ENCODE data around the gene MYO1D. TPM values are rescaled to one million over a fixed set of nuclear protein-coding genes. Genes with fewer than 3 reads are reported as not detected.

MYO1D gene
- total RNA-seq, 1 donor from 2014 or later: 36.9 TPM

- TF ChIP-seq CTCF (IDR thresholded peaks at IDR 0.05; ENCODE audit: unreplicated experiment): no peak
- H3K9me3 Mint-ChIP-seq (ENCODE audit: low read depth): no peaks in the 10 kb centered on the region
- DNase-seq (ENCODE audit: low spot score, unreplicated experiment): no peak
- peaks cover 35% of the 10 kb centered on the region for H3K36me3 Mint-ChIP-seq (ENCODE audit: insufficient read depth)
- H3K4me3 Mint-ChIP-seq (ENCODE audit: low read depth): no peak overlapping the region
- H3K4me1 Mint-ChIP-seq (ENCODE audit: low read depth): no peaks in the 10 kb centered on the region
- no peak overlapping the region for H3K27ac Mint-ChIP-seq
- H3K27me3 Mint-ChIP-seq: no peaks in the 10 kb centered on the region
Measured at GRCh38 chr17:32471652-32472051, 405.3 kb downstream of the MYO1D start.

- DNase-seq (ENCODE audit: low spot score, unreplicated experiment): no peak
- Mint-ChIP-seq H3K9me3 (ENCODE audit: low read depth) (no peaks in the 10 kb centered on the region), H3K4me3 (ENCODE audit: low read depth) (no peak overlapping the region), H3K36me3 (ENCODE audit: insufficient read depth) (peaks cover 37% of the 10 kb centered on the region), H3K4me1 (ENCODE audit: low read depth) (no peaks in the 10 kb centered on the region), H3K27ac (no peak overlapping the region), H3K27me3 (no peaks in the 10 kb centered on the region)
- no peak for TF ChIP-seq CTCF (IDR thresholded peaks at IDR 0.05; ENCODE audit: unreplicated experiment)
Measured at GRCh38 chr17:32470405-32471167, 406.3 kb downstream of the MYO1D start.

- Mint-ChIP-seq H3K9me3 (ENCODE audit: low read depth) (no peaks in the 10 kb centered on the region), H3K36me3 (ENCODE audit: insufficient read depth) (peaks cover 33% of the 10 kb centered on the region), H3K4me3 (ENCODE audit: low read depth) (no peak overlapping the region), H3K27me3 (no peaks in the 10 kb centered on the region), H3K27ac (no peak overlapping the region), H3K4me1 (ENCODE audit: low read depth) (no peaks in the 10 kb centered on the region)
- no peak for DNase-seq (ENCODE audit: low spot score, unreplicated experiment)
- no peak for TF ChIP-seq CTCF (IDR thresholded peaks at IDR 0.05; ENCODE audit: unreplicated experiment)
Measured at GRCh38 chr17:32467949-32468348, 409.0 kb downstream of the MYO1D start.

GRCh38 chr17:32464374-32464773, 412.6 kb downstream of the MYO1D start:
- Mint-ChIP-seq H3K4me1 (ENCODE audit: low read depth) (no peaks in the 10 kb centered on the region), H3K36me3 (ENCODE audit: insufficient read depth) (peaks cover 28% of the 10 kb centered on the region), H3K9me3 (ENCODE audit: low read depth) (no peaks in the 10 kb centered on the region), H3K4me3 (ENCODE audit: low read depth) (no peak overlapping the region), H3K27ac (no peak overlapping the region), H3K27me3 (no peaks in the 10 kb centered on the region)
- TF ChIP-seq CTCF (IDR thresholded peaks at IDR 0.05; ENCODE audit: unreplicated experiment): no peak
- DNase-seq (ENCODE audit: low spot score, unreplicated experiment): no peak

GRCh38 chr17:32463304-32463703, 413.6 kb downstream of the MYO1D start:
- TF ChIP-seq CTCF (IDR thresholded peaks at IDR 0.05; ENCODE audit: unreplicated experiment): no peak
- H3K4me3 Mint-ChIP-seq (ENCODE audit: low read depth): no peak overlapping the region
- DNase-seq (ENCODE audit: low spot score, unreplicated experiment): no peak
- no peak overlapping the region for H3K27ac Mint-ChIP-seq
- no peaks in the 10 kb centered on the region for H3K9me3 Mint-ChIP-seq (ENCODE audit: low read depth)
- H3K27me3 Mint-ChIP-seq: no peaks in the 10 kb centered on the region
- H3K36me3 Mint-ChIP-seq (ENCODE audit: insufficient read depth): peaks cover 30% of the 10 kb centered on the region
- no peaks in the 10 kb centered on the region for H3K4me1 Mint-ChIP-seq (ENCODE audit: low read depth)

Measured in progenitor cell of endocrine pancreas (in vitro differentiated cells).